AG10803 (cell line): Measurements from ENCODE around the gene ZNF839.
A peak's percentile ranks its signal among the peaks of the same experiment; 100 is the strongest.

Source experiments
- DNase-seq: peaks from one replicate; pipeline ENCODE4 v3.0.0; 2010; ENCODE audit warnings: low read depth
- H3K4me3 ChIP-seq: 2 replicates; pipeline ENCODE4 v1.5.1; 2011; ENCODE audit warnings: mild to moderate bottlenecking, low read length, control low read depth
- CTCF ChIP-seq: conservative IDR thresholded peaks from 2 replicates; pipeline ENCODE4 v1.5.1; 2011; ENCODE audit warnings: mild to moderate bottlenecking, low read length, control low read depth, inconsistent platforms

The ZNF839 gene

GRCh38 chr14:102279688-102280348, 39.7 kb upstream of the ZNF839 start:
- H3K4me3 ChIP-seq = no peak overlapping the region
- DNase-seq = peak; percentile 100
- TF ChIP-seq CTCF = no peak

GRCh38 chr14:102280376-102280962, 39.1 kb upstream of the ZNF839 start:
- H3K4me3 ChIP-seq = no peak overlapping the region
- TF ChIP-seq CTCF = no peak
- DNase-seq = peak; percentile 99

- no peak for TF ChIP-seq CTCF
- H3K4me3 ChIP-seq = no peak overlapping the region
- DNase-seq = no peak
These were observed 36.6 kb upstream of the ZNF839 start for GRCh38 chr14:102282751-102283465.

GRCh38 chr14:102283631-102284129, 35.9 kb upstream of the ZNF839 start:
- no peak overlapping the region for H3K4me3 ChIP-seq
- no peak for TF ChIP-seq CTCF
- no peak for DNase-seq

- TF ChIP-seq CTCF = no peak
- no peak for DNase-seq
These were observed 34.4 kb upstream of the ZNF839 start for GRCh38 chr14:102285106-102285505.

GRCh38 chr14:102288139-102288538, 31.4 kb upstream of the ZNF839 start:
- H3K4me3 ChIP-seq = no peak overlapping the region
- DNase-seq = no peak
- TF ChIP-seq CTCF = no peak

More at GRCh38 chr14:102285106-102285505, 34.4 kb upstream of the ZNF839 start:
- no peak overlapping the region for H3K4me3 ChIP-seq
